Renal cortical epithelial cell (primary cell): ENCODE measurements around the gene NPY2R. TPM values are rescaled to one million over a fixed set of nuclear protein-coding genes. Genes with fewer than 3 reads are reported as not detected.

Experiments used
- DNase-seq: peaks from one replicate; pipeline ENCODE4 v3.0.0-alpha.2; 2011; ENCODE audit warnings: low read depth
- total RNA-seq: library from RNA; depleted of rRNA; stranded (reverse); fragments of >200 nt; gene quantifications from 2 replicates; pipeline ENCODE4 v1.2.3, GENCODE V29; 2014

Gene NPY2R
- total RNA-seq, 1 donor from 2014 or later: not detected

DNA sequence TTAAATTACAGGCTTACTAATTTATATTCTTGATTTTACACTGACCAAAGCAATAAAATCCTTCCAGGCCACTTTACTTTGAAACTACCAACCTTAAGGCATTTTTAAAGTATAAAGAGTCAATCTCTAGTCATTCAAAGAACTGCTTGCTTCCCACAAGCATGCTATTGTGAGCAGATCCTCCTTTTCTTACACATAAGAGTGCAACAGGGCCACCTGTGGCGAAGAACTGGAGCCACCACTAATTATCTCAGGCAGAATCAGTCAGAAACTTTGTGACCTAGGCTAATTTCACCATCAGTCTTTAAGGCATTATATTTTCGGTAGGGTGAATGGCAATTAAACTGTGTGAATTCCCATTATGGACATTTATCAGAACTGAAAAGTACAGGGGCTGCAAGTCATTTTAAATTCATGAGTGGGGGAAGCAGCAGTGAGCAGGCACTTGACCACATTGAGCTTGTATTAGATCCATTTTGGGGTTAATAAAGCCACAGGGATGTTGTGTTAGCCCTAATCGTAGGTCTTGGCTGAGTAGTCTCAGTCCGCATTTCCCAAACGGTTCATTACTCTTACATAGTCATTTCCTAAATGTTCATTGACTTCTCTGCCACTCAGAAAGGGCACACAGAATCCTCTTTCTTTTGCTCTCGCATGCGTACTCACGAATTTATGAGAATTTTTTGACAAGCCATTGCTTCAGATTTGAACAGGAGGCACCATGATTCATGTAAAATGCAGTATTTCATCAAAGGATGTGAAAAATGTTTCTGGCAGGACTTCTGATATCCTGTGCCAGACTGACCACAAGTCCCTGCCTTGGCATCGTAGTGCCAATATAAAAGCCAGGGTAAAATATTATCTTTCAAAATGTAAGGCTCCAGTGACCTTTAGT is 39.8 kb downstream of the NPY2R start:
- peak; percentile 4 for DNase-seq

DNA sequence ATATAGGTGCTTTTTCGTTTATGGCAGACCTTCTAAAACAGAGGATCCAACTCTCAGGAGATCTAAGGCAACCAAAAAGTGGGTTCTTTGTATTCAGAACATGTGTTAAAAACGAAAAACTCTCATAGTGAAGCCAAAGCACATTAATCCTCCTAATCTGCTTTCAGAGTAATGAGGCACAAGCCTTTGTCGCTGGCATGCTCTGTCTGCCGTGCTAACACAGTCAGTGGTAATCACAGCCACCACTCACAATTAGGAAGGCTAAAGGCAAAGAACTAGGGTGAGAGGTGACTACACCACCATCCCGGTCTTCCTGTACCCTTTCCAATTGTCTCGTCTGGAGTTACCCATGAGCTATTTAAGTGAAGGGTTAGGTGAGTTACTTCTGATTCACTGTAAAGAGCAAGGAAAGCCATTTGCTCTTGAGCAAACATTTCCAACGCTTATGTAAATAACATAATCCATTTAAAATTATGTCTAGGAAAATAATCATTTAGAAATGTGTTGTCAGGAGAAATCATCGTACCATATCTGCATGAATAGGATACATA is 40.7 kb downstream of the NPY2R start:
- no peak for DNase-seq

DNA sequence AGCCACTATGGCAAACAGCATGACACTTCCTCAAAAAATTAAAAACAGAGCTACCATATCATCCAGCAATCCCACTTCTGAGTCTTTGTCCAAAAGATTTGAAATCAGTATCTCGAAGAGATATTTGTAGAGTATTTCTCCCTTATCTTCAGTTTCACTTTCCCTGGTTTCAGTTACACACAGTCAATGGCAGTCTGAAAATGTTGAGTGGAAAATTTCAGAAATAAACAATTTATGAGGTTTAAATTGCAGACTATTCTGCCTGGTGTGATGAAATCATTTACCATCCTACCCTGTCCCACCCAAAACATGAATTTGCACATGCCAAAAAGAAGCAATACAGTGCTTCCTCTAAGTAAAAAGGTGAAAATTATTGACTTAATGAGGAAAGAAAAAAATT is 43.9 kb downstream of the NPY2R start:
- DNase-seq: no peak

DNA sequence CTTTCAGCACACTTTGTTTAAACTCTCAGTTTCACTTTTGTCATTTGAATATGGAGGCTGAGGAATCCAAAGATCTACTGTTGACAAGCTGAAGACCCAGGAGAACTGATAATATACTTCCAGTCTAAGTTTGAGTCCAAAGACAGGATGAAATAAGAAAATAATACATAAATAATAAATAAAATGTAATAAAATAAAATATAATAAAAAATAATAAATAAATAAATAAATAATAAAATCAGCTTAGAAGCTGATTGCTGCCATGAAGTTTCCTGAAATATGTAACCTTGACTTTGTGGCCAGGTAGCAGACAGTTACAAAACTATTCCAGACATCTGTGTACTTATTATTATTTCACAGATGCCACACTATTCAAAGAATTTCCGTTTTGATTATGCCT is 55.0 kb downstream of the NPY2R start:
- no peak for DNase-seq

DNA sequence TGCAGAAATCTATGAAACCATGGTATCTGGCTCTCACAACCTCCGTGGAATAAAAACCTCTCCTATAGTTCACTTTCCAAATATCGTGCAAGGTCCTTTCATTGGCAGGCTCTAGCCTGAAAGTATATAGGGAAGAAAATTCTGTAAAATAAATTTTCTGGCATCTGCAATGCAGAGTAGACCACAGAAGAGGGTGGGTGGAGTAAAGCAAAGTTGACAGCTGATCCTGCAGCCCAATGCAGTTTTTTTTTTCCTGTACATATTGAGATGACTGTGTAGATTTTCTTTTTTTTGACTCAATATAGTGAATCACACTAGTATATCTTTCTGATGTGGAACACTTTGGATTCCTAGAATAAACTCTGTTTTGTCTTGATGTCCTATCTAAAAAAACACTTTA is 56.7 kb downstream of the NPY2R start:
- DNase-seq: no peak

Other genes starting within 250 kb of the NPY2R start
- 10.6 and 44.4 TPM in 2 replicates for gene MAP9, start 168.3 kb downstream of the NPY2R start, total RNA-seq